ENCODE results near the gene SAP30L. TPM values are rescaled to one million over a fixed set of nuclear protein-coding genes. Genes with fewer than 3 reads are reported as not detected.

Gene SAP30L
- total RNA-seq, 1 experiment from 2014 or later: 54.6 TPM

DNA sequence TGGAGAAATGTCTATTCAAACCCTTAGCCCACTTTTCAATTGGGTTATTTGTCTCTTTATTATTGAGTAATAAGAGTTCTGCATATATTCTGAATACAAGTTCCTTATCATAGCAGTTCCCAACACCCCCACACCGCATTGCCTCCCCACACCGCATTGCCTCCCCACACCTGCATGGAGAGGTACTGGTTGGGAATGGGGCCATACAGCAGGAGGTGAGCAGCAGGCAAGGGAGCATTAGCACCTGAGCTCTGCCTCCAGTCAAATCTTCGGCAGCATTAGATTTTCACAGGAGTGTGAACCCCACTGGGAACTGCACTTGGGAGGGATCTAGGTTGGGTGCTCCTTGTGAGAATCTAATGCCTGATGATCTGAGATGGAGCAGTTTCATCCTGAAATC lies 10.6 kb upstream of the SAP30L start:
- Histone ChIP-seq H3K27me3 (ENCODE audit: control insufficient read depth, insufficient read depth, low read length) (no peaks in the 10 kb centered on the region), H3K4me3 (ENCODE audit: low read depth in 2 of 2, low read length in 2 of 2) (no peak overlapping the region), H3K27ac (ENCODE audit: low read length) (no peak overlapping the region), H3K9me3 (ENCODE audit: control insufficient read depth, insufficient read depth, low read depth, low read length) (no peaks in the 10 kb centered on the region), H3K4me1 (ENCODE audit: control insufficient read depth, insufficient read depth, low read length) (no peaks in the 10 kb centered on the region), H3K36me3 (ENCODE audit: control insufficient read depth, insufficient read depth, low read length) (peaks cover 4% of the 10 kb centered on the region; the same call in 1 of the 2 replicates)
- no peak for TF ChIP-seq POLR2AphosphoS5 (IDR thresholded peaks at IDR 0.05; ENCODE audit: low read depth, low read length)
- TF ChIP-seq TCF7L2 (IDR thresholded peaks at IDR 0.05; ENCODE audit: low read depth, low read length): no peak
- TF ChIP-seq, protein P1, sequence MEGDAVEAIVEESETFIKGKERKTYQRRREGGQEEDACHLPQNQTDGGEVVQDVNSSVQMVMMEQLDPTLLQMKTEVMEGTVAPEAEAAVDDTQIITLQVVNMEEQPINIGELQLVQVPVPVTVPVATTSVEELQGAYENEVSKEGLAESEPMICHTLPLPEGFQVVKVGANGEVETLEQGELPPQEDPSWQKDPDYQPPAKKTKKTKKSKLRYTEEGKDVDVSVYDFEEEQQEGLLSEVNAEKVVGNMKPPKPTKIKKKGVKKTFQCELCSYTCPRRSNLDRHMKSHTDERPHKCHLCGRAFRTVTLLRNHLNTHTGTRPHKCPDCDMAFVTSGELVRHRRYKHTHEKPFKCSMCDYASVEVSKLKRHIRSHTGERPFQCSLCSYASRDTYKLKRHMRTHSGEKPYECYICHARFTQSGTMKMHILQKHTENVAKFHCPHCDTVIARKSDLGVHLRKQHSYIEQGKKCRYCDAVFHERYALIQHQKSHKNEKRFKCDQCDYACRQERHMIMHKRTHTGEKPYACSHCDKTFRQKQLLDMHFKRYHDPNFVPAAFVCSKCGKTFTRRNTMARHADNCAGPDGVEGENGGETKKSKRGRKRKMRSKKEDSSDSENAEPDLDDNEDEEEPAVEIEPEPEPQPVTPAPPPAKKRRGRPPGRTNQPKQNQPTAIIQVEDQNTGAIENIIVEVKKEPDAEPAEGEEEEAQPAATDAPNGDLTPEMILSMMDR (IDR thresholded peaks at IDR 0.05): no peak
- TF ChIP-seq, protein P2, sequence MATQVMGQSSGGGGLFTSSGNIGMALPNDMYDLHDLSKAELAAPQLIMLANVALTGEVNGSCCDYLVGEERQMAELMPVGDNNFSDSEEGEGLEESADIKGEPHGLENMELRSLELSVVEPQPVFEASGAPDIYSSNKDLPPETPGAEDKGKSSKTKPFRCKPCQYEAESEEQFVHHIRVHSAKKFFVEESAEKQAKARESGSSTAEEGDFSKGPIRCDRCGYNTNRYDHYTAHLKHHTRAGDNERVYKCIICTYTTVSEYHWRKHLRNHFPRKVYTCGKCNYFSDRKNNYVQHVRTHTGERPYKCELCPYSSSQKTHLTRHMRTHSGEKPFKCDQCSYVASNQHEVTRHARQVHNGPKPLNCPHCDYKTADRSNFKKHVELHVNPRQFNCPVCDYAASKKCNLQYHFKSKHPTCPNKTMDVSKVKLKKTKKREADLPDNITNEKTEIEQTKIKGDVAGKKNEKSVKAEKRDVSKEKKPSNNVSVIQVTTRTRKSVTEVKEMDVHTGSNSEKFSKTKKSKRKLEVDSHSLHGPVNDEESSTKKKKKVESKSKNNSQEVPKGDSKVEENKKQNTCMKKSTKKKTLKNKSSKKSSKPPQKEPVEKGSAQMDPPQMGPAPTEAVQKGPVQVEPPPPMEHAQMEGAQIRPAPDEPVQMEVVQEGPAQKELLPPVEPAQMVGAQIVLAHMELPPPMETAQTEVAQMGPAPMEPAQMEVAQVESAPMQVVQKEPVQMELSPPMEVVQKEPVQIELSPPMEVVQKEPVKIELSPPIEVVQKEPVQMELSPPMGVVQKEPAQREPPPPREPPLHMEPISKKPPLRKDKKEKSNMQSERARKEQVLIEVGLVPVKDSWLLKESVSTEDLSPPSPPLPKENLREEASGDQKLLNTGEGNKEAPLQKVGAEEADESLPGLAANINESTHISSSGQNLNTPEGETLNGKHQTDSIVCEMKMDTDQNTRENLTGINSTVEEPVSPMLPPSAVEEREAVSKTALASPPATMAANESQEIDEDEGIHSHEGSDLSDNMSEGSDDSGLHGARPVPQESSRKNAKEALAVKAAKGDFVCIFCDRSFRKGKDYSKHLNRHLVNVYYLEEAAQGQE (IDR thresholded peaks at IDR 0.05; ENCODE audit: insufficient read depth in 1 of 2, low read depth in 2 of 2, low read length in 1 of 2): no peak
- TF ChIP-seq SIN3A (IDR thresholded peaks at IDR 0.05; ENCODE audit: borderline replicate concordance, insufficient read depth, low read depth, low read length): no peak
- no TSS peak for BruUV-seq (replicated peaks)
- DNase-seq (ENCODE audit: low read depth, low spot score) (no peak), ATAC-seq (no peak)
- ChIA-PET POLR2A (interaction anchor here (0.5 kb wide), 1 partner anchor 10 kb away, joined by 3 read pairs; no protein-coding TSS in a partner anchor), CTCF (no interaction called here)
- in situ Hi-C loops (cut with HindIII; ENCODE audit: low pct_unique_long_range_greater_than_20kb, low sequenced_read_pairs): no loop called here
- intact Hi-C loops (cut with micrococcal nuclease; ENCODE audit: unreplicated experiment): no loop called here

DNA sequence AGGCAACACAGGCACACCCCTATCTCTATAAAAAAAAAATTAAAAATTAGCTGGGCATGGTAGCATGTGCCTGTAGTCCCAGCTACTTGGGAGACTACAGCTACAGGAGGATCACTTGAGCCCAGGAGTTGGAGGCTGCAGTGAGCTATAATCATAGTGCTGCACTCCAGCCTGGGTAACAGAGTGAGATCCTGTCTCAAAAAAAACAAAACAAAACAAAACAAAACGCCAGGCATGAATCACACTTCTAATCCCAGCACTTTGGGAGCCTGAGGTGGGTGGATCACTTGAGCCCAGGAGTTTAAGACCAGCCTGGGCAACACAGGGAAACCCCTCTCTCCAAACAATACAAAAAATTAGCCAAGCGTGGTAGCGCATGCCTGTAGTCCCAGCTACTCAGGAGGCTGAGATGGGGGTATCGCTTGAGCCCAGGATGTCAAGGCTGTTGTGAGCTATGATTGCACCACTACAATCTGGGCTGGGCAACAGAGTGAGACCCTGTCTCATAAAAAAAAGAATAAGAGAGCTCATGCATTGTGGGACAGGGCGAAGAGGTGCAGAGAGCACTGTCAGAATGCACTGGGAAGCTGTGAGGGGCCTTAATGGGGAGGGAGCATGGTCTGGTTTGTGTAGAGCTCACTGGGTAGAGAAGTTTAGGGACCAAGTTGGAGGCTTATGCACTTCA lies 8.4 kb upstream of the SAP30L start:
- BruUV-seq (replicated peaks): no TSS peak
- Histone ChIP-seq H3K4me1 (ENCODE audit: control insufficient read depth, insufficient read depth, low read length) (no peaks in the 10 kb centered on the region), H3K9me3 (ENCODE audit: control insufficient read depth, insufficient read depth, low read depth, low read length) (no peaks in the 10 kb centered on the region), H3K36me3 (ENCODE audit: control insufficient read depth, insufficient read depth, low read length) (peaks cover 4% of the 10 kb centered on the region; the same call in 1 of the 2 replicates), H3K4me3 (ENCODE audit: low read depth in 2 of 2, low read length in 2 of 2) (no peak overlapping the region), H3K27ac (ENCODE audit: low read length) (no peak overlapping the region), H3K27me3 (ENCODE audit: control insufficient read depth, insufficient read depth, low read length) (no peaks in the 10 kb centered on the region)
- in situ Hi-C loops (cut with HindIII; ENCODE audit: low pct_unique_long_range_greater_than_20kb, low sequenced_read_pairs) (no loop called here), intact Hi-C loops (cut with micrococcal nuclease; ENCODE audit: unreplicated experiment) (no loop called here)
- TF ChIP-seq, protein P2 (IDR thresholded peaks at IDR 0.05; ENCODE audit: insufficient read depth in 1 of 2, low read depth in 2 of 2, low read length in 1 of 2): no peak
- TF ChIP-seq POLR2AphosphoS5 (IDR thresholded peaks at IDR 0.05; ENCODE audit: low read depth, low read length) (no peak), SIN3A (IDR thresholded peaks at IDR 0.05; ENCODE audit: borderline replicate concordance, insufficient read depth, low read depth, low read length) (no peak), TCF7L2 (IDR thresholded peaks at IDR 0.05; ENCODE audit: low read depth, low read length) (no peak)
- TF ChIP-seq, protein P1 (IDR thresholded peaks at IDR 0.05): no peak
- ChIA-PET CTCF (interaction anchor here (0.7 kb wide), 1 partner anchor 213 kb away, joined by 3 read pairs; no protein-coding TSS in a partner anchor), POLR2A (interaction anchor here (0.5 kb wide), 1 partner anchor 960 kb away, joined by 3 read pairs; no protein-coding TSS in a partner anchor)
- ATAC-seq (no peak), DNase-seq (ENCODE audit: low read depth, low spot score) (no peak)
